HG03039 (cell line): ENCODE data around the gene MUTYH.
"Not testable (repeated sequence)": the region's sequence is repeated elsewhere in the genome, so short reads cannot be mapped to it uniquely, and the experiment has no call there.

ENCODE experiments used
- ATAC-seq: cut with Tn5 transposase; IDR thresholded peaks from one replicate; pipeline ENCODE4 v1.9.1; 2021; ENCODE audit warnings: mild to moderate bottlenecking, moderate library complexity; ENCODE audit not compliant: unreplicated experiment

The MUTYH gene

GRCh38 chr1:45325851-45326506, 14.3 kb downstream of the MUTYH start:
- ATAC-seq: no peak

- ATAC-seq: no peak
These were observed 17.7 kb downstream of the MUTYH start for GRCh38 chr1:45322486-45323040.

- ATAC-seq: no peak
These were observed 18.8 kb downstream of the MUTYH start for GRCh38 chr1:45321444-45321843.

GRCh38 chr1:45319761-45320160, 20.5 kb downstream of the MUTYH start:
- ATAC-seq: no peak

GRCh38 chr1:45317166-45317565, 23.1 kb downstream of the MUTYH start:
- ATAC-seq: no peak

GRCh38 chr1:45314266-45314665, 26.0 kb downstream of the MUTYH start:
- ATAC-seq: no peak

- no peak for ATAC-seq
These were observed 33.3 kb downstream of the MUTYH start for GRCh38 chr1:45306905-45307304.

GRCh38 chr1:45306319-45306718, 33.9 kb downstream of the MUTYH start:
- no peak for ATAC-seq

- no peak for ATAC-seq
These were observed 35.0 kb downstream of the MUTYH start for GRCh38 chr1:45305231-45305630.

GRCh38 chr1:45304311-45305081, 35.7 kb downstream of the MUTYH start:
- ATAC-seq: no peak

GRCh38 chr1:45303520-45304310, 36.5 kb downstream of the MUTYH start:
- ATAC-seq: peak; percentile 71

GRCh38 chr1:45302505-45303150, 37.6 kb downstream of the MUTYH start:
- no peak for ATAC-seq

- no peak for ATAC-seq
These were observed 39.6 kb downstream of the MUTYH start for GRCh38 chr1:45300669-45300997.

GRCh38 chr1:45299981-45300668, 40.1 kb downstream of the MUTYH start:
- ATAC-seq: no peak

- no peak for ATAC-seq
These were observed 40.9 kb downstream of the MUTYH start for GRCh38 chr1:45299296-45299695.

- no peak for ATAC-seq
These were observed 42.4 kb downstream of the MUTYH start for GRCh38 chr1:45297666-45298356.

GRCh38 chr1:45291716-45292115, 48.5 kb downstream of the MUTYH start:
- ATAC-seq: no peak

- ATAC-seq: not testable (repeated sequence)
These were observed 49.2 kb downstream of the MUTYH start for GRCh38 chr1:45291002-45291401.

- ATAC-seq: not testable (repeated sequence)
These were observed 53.7 kb downstream of the MUTYH start for GRCh38 chr1:45286521-45286920.

GRCh38 chr1:45284858-45285257, 55.4 kb downstream of the MUTYH start:
- not testable (repeated sequence) for ATAC-seq
